DOHH2 (cell line): ENCODE data around the gene CTLA4.

ENCODE experiments used
- H3F3A ChIP-seq: fragments of 200-600 bp; sonication (generic), shearing (Covaris generic); 2 replicates; pipeline ENCODE4 v1.6.0; 2016; ENCODE audit warnings: antibody characterized with exemption, mild to moderate bottlenecking; ENCODE audit not compliant: control insufficient read depth, insufficient read depth
- H3K27ac ChIP-seq: fragments of 200-600 bp; sonication (generic); 2 replicates; pipeline ENCODE4 v1.5.1; 2014; ENCODE audit warnings: low read depth, mild to moderate bottlenecking, low read length, moderate library complexity
- H3K27me3 ChIP-seq: fragments of 200-600 bp; sonication (generic); 2 replicates; pipeline ENCODE4 v1.6.1; 2014; ENCODE audit warnings: mild to moderate bottlenecking, low read length, mixed read lengths; ENCODE audit not compliant: control insufficient read depth
- H3K36me3 ChIP-seq: fragments of 200-600 bp; sonication (generic); 2 replicates; pipeline ENCODE4 v1.6.1; 2014; ENCODE audit warnings: mild to moderate bottlenecking, low read length, moderate library complexity, mixed read lengths; ENCODE audit not compliant: control insufficient read depth
- H3K4me1 ChIP-seq: fragments of 200-600 bp; sonication (generic); 2 replicates; pipeline ENCODE4 v1.6.1; 2014; ENCODE audit warnings: mild to moderate bottlenecking, low read length, mixed read lengths; ENCODE audit not compliant: control insufficient read depth
- H3K4me2 ChIP-seq: fragments of 200-600 bp; sonication (generic); 2 replicates; pipeline ENCODE4 v1.6.0; 2014; ENCODE audit warnings: mild to moderate bottlenecking, low read length, moderate library complexity
- H3K4me3 ChIP-seq: fragments of 200-600 bp; sonication (generic); 2 replicates; pipeline ENCODE4 v1.5.1; 2014; ENCODE audit warnings: mild to moderate bottlenecking, low read length, mixed read lengths
- H3K79me2 ChIP-seq: fragments of 200-600 bp; sonication (generic); 2 replicates; pipeline ENCODE4 v1.6.1; 2014; ENCODE audit warnings: mild to moderate bottlenecking, low read length, mixed read lengths; ENCODE audit not compliant: control insufficient read depth
- H3K9me2 ChIP-seq: fragments of 200-600 bp; sonication (generic); replicated peaks from 2 replicates; pipeline ENCODE4 v1.6.1; 2014; ENCODE audit warnings: mild to moderate bottlenecking, low read length, mixed read lengths; ENCODE audit not compliant: control insufficient read depth
- H3K9me3 ChIP-seq: fragments of 200-600 bp; sonication (generic); 2 replicates; pipeline ENCODE4 v1.6.1; 2014; ENCODE audit warnings: antibody characterized with exemption, low read length, mixed read lengths; ENCODE audit not compliant: control insufficient read depth, insufficient read depth
- H4K20me1 ChIP-seq: fragments of 200-600 bp; sonication (generic); 2 replicates; pipeline ENCODE4 v1.6.0; 2014; ENCODE audit warnings: low read depth, mild to moderate bottlenecking, antibody characterized with exemption, low read length, moderate library complexity; ENCODE audit not compliant: control insufficient read depth, insufficient read depth
- CTCF ChIP-seq: fragments of 200-600 bp; sonication (generic); IDR thresholded peaks from one replicate; pipeline ENCODE4 v1.5.1; 2014; ENCODE audit warnings: antibody characterized with exemption, mild to moderate bottlenecking, low read depth, low read length; ENCODE audit not compliant: poor library complexity, severe bottlenecking
- EZH2phosphoT487 ChIP-seq: fragments of 200-600 bp; sonication (generic); IDR thresholded peaks from 2 replicates; pipeline ENCODE4 v1.6.1; 2017; ENCODE audit warnings: borderline replicate concordance, mild to moderate bottlenecking, antibody characterized with exemption, low read length, moderate library complexity, mixed read lengths

Gene CTLA4

GRCh38 chr2:203820969-203821368, 46.6 kb upstream of the CTLA4 start:
- TF ChIP-seq CTCF (no peak), EZH2phosphoT487 (no peak; the same call in 1 of the 2 replicates)
- Histone ChIP-seq H3K36me3 (no peaks in the 10 kb centered on the region), H3K9me2 (no peaks in the 10 kb centered on the region), H3K4me3 (no peak overlapping the region), H3K79me2 (no peaks in the 10 kb centered on the region), H3K27me3 (peaks cover 78% of the 10 kb centered on the region), H3K27ac (no peak overlapping the region), H3K4me2 (peak overlapping the region; percentile 20), H3K4me1 (peaks cover 14% of the 10 kb centered on the region), H3K9me3 (no peaks in the 10 kb centered on the region), H3F3A (no peaks in the 10 kb centered on the region), H4K20me1 (no peaks in the 10 kb centered on the region)

GRCh38 chr2:203822240-203822639, 45.3 kb upstream of the CTLA4 start:
- H3K36me3 ChIP-seq = no peaks in the 10 kb centered on the region
- H3K4me2 ChIP-seq = no peak overlapping the region
- H3K4me1 ChIP-seq = peaks cover 14% of the 10 kb centered on the region
- H3K79me2 ChIP-seq = no peaks in the 10 kb centered on the region
- H4K20me1 ChIP-seq = no peaks in the 10 kb centered on the region
- H3K27ac ChIP-seq = no peak overlapping the region
- H3K27me3 ChIP-seq = peaks cover 72% of the 10 kb centered on the region
- no peaks in the 10 kb centered on the region for H3K9me2 ChIP-seq
- no peaks in the 10 kb centered on the region for H3K9me3 ChIP-seq
- H3K4me3 ChIP-seq = no peak overlapping the region
- TF ChIP-seq EZH2phosphoT487 (no peak), CTCF (no peak)
- no peaks in the 10 kb centered on the region for H3F3A ChIP-seq

- Histone ChIP-seq H3K4me1 (peaks cover 14% of the 10 kb centered on the region), H3K79me2 (no peaks in the 10 kb centered on the region), H3K9me3 (no peaks in the 10 kb centered on the region), H3K27ac (no peak overlapping the region), H3F3A (no peaks in the 10 kb centered on the region), H3K27me3 (peaks cover 63% of the 10 kb centered on the region), H3K4me2 (no peak overlapping the region), H3K4me3 (no peak overlapping the region), H4K20me1 (no peaks in the 10 kb centered on the region), H3K36me3 (no peaks in the 10 kb centered on the region), H3K9me2 (no peaks in the 10 kb centered on the region)
- no peak for TF ChIP-seq CTCF
- no peak for TF ChIP-seq EZH2phosphoT487
Measured at GRCh38 chr2:203823173-203823572, 44.4 kb upstream of the CTLA4 start.

GRCh38 chr2:203824057-203824456, 43.5 kb upstream of the CTLA4 start:
- Histone ChIP-seq H3K27me3 (peaks cover 55% of the 10 kb centered on the region), H3K27ac (no peak overlapping the region), H4K20me1 (no peaks in the 10 kb centered on the region), H3K4me3 (no peak overlapping the region), H3K9me3 (no peaks in the 10 kb centered on the region), H3K4me2 (no peak overlapping the region), H3K9me2 (no peaks in the 10 kb centered on the region), H3F3A (no peaks in the 10 kb centered on the region), H3K79me2 (no peaks in the 10 kb centered on the region), H3K4me1 (peaks cover 14% of the 10 kb centered on the region), H3K36me3 (no peaks in the 10 kb centered on the region)
- TF ChIP-seq EZH2phosphoT487 = no peak
- no peak for TF ChIP-seq CTCF
